Measurements from ENCODE around the gene GAREM2. TPM values are rescaled to one million over a fixed set of nuclear protein-coding genes. Genes with fewer than 3 reads are reported as not detected.

Gene GAREM2
- total RNA-seq, 1 experiment from 2014 or later = not detected

DNA sequence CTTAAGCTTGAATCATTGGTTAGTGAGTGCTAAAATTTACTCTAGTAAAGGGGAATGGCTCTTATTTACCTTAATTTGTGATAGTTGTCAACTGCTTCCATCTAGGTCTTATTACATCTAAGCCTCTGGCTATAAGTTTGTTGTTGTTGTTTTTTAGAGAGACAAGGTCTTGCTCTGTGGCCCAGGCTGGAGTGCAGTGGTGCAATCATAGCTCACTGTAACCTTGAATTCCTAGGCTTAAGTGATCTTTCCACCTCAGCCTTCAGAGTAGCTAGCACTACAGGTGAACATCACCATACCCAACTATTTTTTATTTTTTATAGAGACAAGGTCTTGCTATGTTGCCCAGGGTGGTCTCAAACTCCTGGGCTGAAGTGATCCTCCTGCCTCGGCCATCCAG, 65.0 kb downstream of the GAREM2 start:
- no peak for DNase-seq (ENCODE audit: low spot score)

GRCh38 chr2:26238311-26238958, 65.5 kb downstream of the GAREM2 start:
- no peak for DNase-seq (ENCODE audit: low spot score)

Other genes starting within 250 kb of the GAREM2 start
- 3.5 and 3.7 TPM in 2 replicates for gene KIF3C, start 190.6 kb upstream of the GAREM2 start, total RNA-seq (2014; rRNA removed; shearing (Covaris generic))
- gene RAB10, start 139.0 kb upstream of the GAREM2 start, total RNA-seq (2014; rRNA removed; shearing (Covaris generic)) = 42.6 and 61.1 TPM in 2 replicates
- 91.9 and 96.8 TPM in 2 replicates for gene HADHA, start 71.5 kb downstream of the GAREM2 start, total RNA-seq (2014; rRNA removed; shearing (Covaris generic))
- gene HADHB, start 71.9 kb downstream of the GAREM2 start, total RNA-seq (2014; rRNA removed; shearing (Covaris generic)) = 68.8 and 71.4 TPM in 2 replicates
- gene SELENOI, start 173.1 kb downstream of the GAREM2 start, total RNA-seq (2014; rRNA removed; shearing (Covaris generic)) = 10.9 and 18.8 TPM in 2 replicates
- 0.02 TPM in 1 of 2 replicates, not detected in the other for gene ADGRF3, start 173.7 kb downstream of the GAREM2 start, total RNA-seq (2014; rRNA removed; shearing (Covaris generic))
- gene DRC1, start 228.8 kb downstream of the GAREM2 start, total RNA-seq (2014; rRNA removed; shearing (Covaris generic)) = not detected in 2 replicates